Measurements from ENCODE around the gene SERPINF2. TPM values are rescaled to one million over a fixed set of nuclear protein-coding genes. Genes with fewer than 3 reads are reported as not detected.

Gene SERPINF2
- total and polyA plus RNA-seq, 2 experiments from 2014 or later, result 0.08 TPM; not detected in 1

- in situ Hi-C loops (cut with MboI), result no loop called here
- Histone ChIP-seq H4K20me1 (ENCODE audit: insufficient read depth) (no peaks in the 10 kb centered on the region), H3K4me1 (ENCODE audit: insufficient read depth) (no peaks in the 10 kb centered on the region), H2AFZ (no peak overlapping the region), H3K9me3 (ENCODE audit: low read depth) (no peaks in the 10 kb centered on the region), H3K27ac (no peak overlapping the region), H3K9ac (no peak overlapping the region), H3K4me2 (ENCODE audit: unreplicated experiment) (no peak overlapping the region), H3K9me2 (ENCODE audit: insufficient read depth) (no peaks in the 10 kb centered on the region), H3K4me3 (no peak overlapping the region), H3K27me3 (replicated peaks; ENCODE audit: insufficient read depth) (no peaks in the 10 kb centered on the region), H3K79me2 (ENCODE audit: insufficient read depth) (no peaks in the 10 kb centered on the region; the same call in 1 of the 2 replicates), H3K36me3 (ENCODE audit: low read depth) (0 out of 2 replicates have a peak, but pooled peaks cover 6% of the 10 kb centered on the region), H3F3A (ENCODE audit: insufficient read depth) (no peaks in the 10 kb centered on the region)
- WGBS, 2 experiments (ENCODE audit: low coverage in 1 of 2, low lambda C conversion rate in 2 of 2, missing lambda C conversion rate in 2 of 2), result 79 to 90% methylated on average over 7 of the region's 7 CpGs
- no peak for DNase-seq
- no peak for TF ChIP-seq EZH2 (IDR thresholded peaks at IDR 0.05; ENCODE audit: insufficient read depth, poor library complexity, severe bottlenecking)
- no peak for TF ChIP-seq EZH2phosphoT487 (IDR thresholded peaks at IDR 0.05; ENCODE audit: insufficient read depth, low read depth)
Observed at GRCh38 chr17:1800240-1800639, 57.6 kb downstream of the SERPINF2 start.

- no peaks in the 10 kb centered on the region for H4K20me1 ChIP-seq (ENCODE audit: insufficient read depth)
- DNase-seq, result no peak
- no peaks in the 10 kb centered on the region for H3K9me2 ChIP-seq (ENCODE audit: insufficient read depth)
- H3K4me1 ChIP-seq (ENCODE audit: insufficient read depth), result no peaks in the 10 kb centered on the region
- no peaks in the 10 kb centered on the region; the same call in 1 of the 2 replicates for H3K79me2 ChIP-seq (ENCODE audit: insufficient read depth)
- 0 out of 2 replicates have a peak, but pooled peaks cover 6% of the 10 kb centered on the region for H3K36me3 ChIP-seq (ENCODE audit: low read depth)
- H3K4me2 ChIP-seq (ENCODE audit: unreplicated experiment), result no peak overlapping the region
- 78 to 79% methylated on average over 4 of the region's 4 CpGs for WGBS, 2 experiments (ENCODE audit: low coverage in 1 of 2, low lambda C conversion rate in 2 of 2, missing lambda C conversion rate in 2 of 2)
- TF ChIP-seq EZH2 (IDR thresholded peaks at IDR 0.05; ENCODE audit: insufficient read depth, poor library complexity, severe bottlenecking), result no peak
- no peak for TF ChIP-seq EZH2phosphoT487 (IDR thresholded peaks at IDR 0.05; ENCODE audit: insufficient read depth, low read depth)
- H3F3A ChIP-seq (ENCODE audit: insufficient read depth), result no peaks in the 10 kb centered on the region
- H3K4me3 ChIP-seq, result no peak overlapping the region
- no peak overlapping the region for H2AFZ ChIP-seq
- H3K9me3 ChIP-seq (ENCODE audit: low read depth), result no peaks in the 10 kb centered on the region
- in situ Hi-C loops (cut with MboI), result no loop called here
- H3K27ac ChIP-seq, result no peak overlapping the region
- no peak overlapping the region for H3K9ac ChIP-seq
- H3K27me3 ChIP-seq (replicated peaks; ENCODE audit: insufficient read depth), result no peaks in the 10 kb centered on the region
Observed at GRCh38 chr17:1800712-1801111, 58.0 kb downstream of the SERPINF2 start.

- no peak overlapping the region for H3K4me2 ChIP-seq (ENCODE audit: unreplicated experiment)
- no peaks in the 10 kb centered on the region for H3K27me3 ChIP-seq (replicated peaks; ENCODE audit: insufficient read depth)
- in situ Hi-C loops (cut with MboI), result no loop called here
- no peak for TF ChIP-seq EZH2 (IDR thresholded peaks at IDR 0.05; ENCODE audit: insufficient read depth, poor library complexity, severe bottlenecking)
- TF ChIP-seq EZH2phosphoT487 (IDR thresholded peaks at IDR 0.05; ENCODE audit: insufficient read depth, low read depth), result no peak
- no peaks in the 10 kb centered on the region for H3K4me1 ChIP-seq (ENCODE audit: insufficient read depth)
- H3K79me2 ChIP-seq (ENCODE audit: insufficient read depth), result no peaks in the 10 kb centered on the region
- no peak overlapping the region for H3K9ac ChIP-seq
- H4K20me1 ChIP-seq (ENCODE audit: insufficient read depth), result no peaks in the 10 kb centered on the region
- no peaks in the 10 kb centered on the region for H3K9me2 ChIP-seq (ENCODE audit: insufficient read depth)
- no peak overlapping the region for H2AFZ ChIP-seq
- H3K36me3 ChIP-seq (ENCODE audit: low read depth), result 0 out of 2 replicates have a peak, but pooled peaks cover 6% of the 10 kb centered on the region
- H3K4me3 ChIP-seq, result no peak overlapping the region
- DNase-seq, result no peak
- no peak overlapping the region for H3K27ac ChIP-seq
- H3K9me3 ChIP-seq (ENCODE audit: low read depth), result no peaks in the 10 kb centered on the region
- H3F3A ChIP-seq (ENCODE audit: insufficient read depth), result no peaks in the 10 kb centered on the region
- WGBS, 2 experiments (ENCODE audit: low coverage in 1 of 2, low lambda C conversion rate in 2 of 2, missing lambda C conversion rate in 2 of 2), result 100% methylated on average over 1 of the region's 1 CpG
Observed at GRCh38 chr17:1802429-1802828, 59.8 kb downstream of the SERPINF2 start.

- Histone ChIP-seq H3K79me2 (ENCODE audit: insufficient read depth) (no peaks in the 10 kb centered on the region), H3K9me3 (ENCODE audit: low read depth) (no peaks in the 10 kb centered on the region)
Observed at GRCh38 chr17:1803280-1803679, 60.6 kb downstream of the SERPINF2 start.

More at GRCh38 chr17:1803280-1803679, 60.6 kb downstream of the SERPINF2 start:
- Histone ChIP-seq H3K9me2 (ENCODE audit: insufficient read depth) (no peaks in the 10 kb centered on the region), H3F3A (ENCODE audit: insufficient read depth) (no peaks in the 10 kb centered on the region), H2AFZ (no peak overlapping the region), H3K9ac (no peak overlapping the region), H3K4me2 (ENCODE audit: unreplicated experiment) (no peak overlapping the region), H3K36me3 (ENCODE audit: low read depth) (0 out of 2 replicates have a peak, but pooled peaks cover 6% of the 10 kb centered on the region), H3K27me3 (replicated peaks; ENCODE audit: insufficient read depth) (no peaks in the 10 kb centered on the region), H3K4me1 (ENCODE audit: insufficient read depth) (no peaks in the 10 kb centered on the region), H3K27ac (no peak overlapping the region), H3K4me3 (no peak overlapping the region), H4K20me1 (ENCODE audit: insufficient read depth) (no peaks in the 10 kb centered on the region)
- 80% methylated on average over 6 of the region's 6 CpGs for WGBS, 2 experiments (ENCODE audit: low coverage in 1 of 2, low lambda C conversion rate in 2 of 2, missing lambda C conversion rate in 2 of 2)
- no peak for TF ChIP-seq EZH2 (IDR thresholded peaks at IDR 0.05; ENCODE audit: insufficient read depth, poor library complexity, severe bottlenecking)
- TF ChIP-seq EZH2phosphoT487 (IDR thresholded peaks at IDR 0.05; ENCODE audit: insufficient read depth, low read depth), result no peak
- in situ Hi-C loops (cut with MboI), result no loop called here
- DNase-seq, result no peak

MicroRNAs within 50 kb of the gene (microRNA counts, 767-probe panel; counts per million panel counts)
- microRNA hsa-miR-22-3p, result 8,326 counts per million, percentile 98 among the panel's probes with 10 or more counts

Other genes starting within 250 kb of the SERPINF2 start
- gene INPP5K, start 226.3 kb upstream of the SERPINF2 start, total RNA-seq (2014; rRNA removed; shearing (Covaris generic)), result 42.3 and 57.8 TPM in 2 replicates
- 36.1 and 37.5 TPM in 2 replicates for gene INPP5K, start 226.3 kb upstream of the SERPINF2 start, polyA plus RNA-seq (2016; fragmentation: Nextera tagmentation; extraction: Ambion mirVana)
- 19.1 and 34.3 TPM in 2 replicates for gene PITPNA, start 180.1 kb upstream of the SERPINF2 start, total RNA-seq (2014; rRNA removed; shearing (Covaris generic))
- 31.6 and 34.6 TPM in 2 replicates for gene PITPNA, start 180.1 kb upstream of the SERPINF2 start, polyA plus RNA-seq (2016; fragmentation: Nextera tagmentation; extraction: Ambion mirVana)
- 8.6 and 9.1 TPM in 2 replicates for gene SLC43A2, start 114.0 kb upstream of the SERPINF2 start, total RNA-seq (2014; rRNA removed; shearing (Covaris generic))
- 6.0 and 6.6 TPM in 2 replicates for gene SLC43A2, start 114.0 kb upstream of the SERPINF2 start, polyA plus RNA-seq (2016; fragmentation: Nextera tagmentation; extraction: Ambion mirVana)
- gene SCARF1, start 97.1 kb upstream of the SERPINF2 start, total RNA-seq (2014; rRNA removed; shearing (Covaris generic)), result 0.25 TPM in 1 of 2 replicates, not detected in the other
- 0.14 TPM in 1 of 2 replicates, not detected in the other for gene SCARF1, start 97.1 kb upstream of the SERPINF2 start, polyA plus RNA-seq (2016; fragmentation: Nextera tagmentation; extraction: Ambion mirVana)
- 6.4 and 27.6 TPM in 2 replicates for gene RILP, start 93.0 kb upstream of the SERPINF2 start, total RNA-seq (2014; rRNA removed; shearing (Covaris generic))
- gene RILP, start 93.0 kb upstream of the SERPINF2 start, polyA plus RNA-seq (2016; fragmentation: Nextera tagmentation; extraction: Ambion mirVana), result 4.4 and 6.5 TPM in 2 replicates
- gene PRPF8, start 58.0 kb upstream of the SERPINF2 start, total RNA-seq (2014; rRNA removed; shearing (Covaris generic)), result 72.2 and 76.9 TPM in 2 replicates
- 90.3 and 93.8 TPM in 2 replicates for gene PRPF8, start 58.0 kb upstream of the SERPINF2 start, polyA plus RNA-seq (2016; fragmentation: Nextera tagmentation; extraction: Ambion mirVana)
- 2.2 and 2.8 TPM in 2 replicates for gene TLCD2, start 32.5 kb upstream of the SERPINF2 start, total RNA-seq (2014; rRNA removed; shearing (Covaris generic))
- 2.2 and 2.4 TPM in 2 replicates for gene TLCD2, start 32.5 kb upstream of the SERPINF2 start, polyA plus RNA-seq (2016; fragmentation: Nextera tagmentation; extraction: Ambion mirVana)
- 23.0 and 23.9 TPM in 2 replicates for gene WDR81, start 18.2 kb upstream of the SERPINF2 start, total RNA-seq (2014; rRNA removed; shearing (Covaris generic))
- gene WDR81, start 18.2 kb upstream of the SERPINF2 start, polyA plus RNA-seq (2016; fragmentation: Nextera tagmentation; extraction: Ambion mirVana), result 4.4 and 5.8 TPM in 2 replicates
- 60.3 and 91.4 TPM in 2 replicates for gene SERPINF1, start 19.2 kb downstream of the SERPINF2 start, total RNA-seq (2014; rRNA removed; shearing (Covaris generic))
- 28.3 and 29.0 TPM in 2 replicates for gene SERPINF1, start 19.2 kb downstream of the SERPINF2 start, polyA plus RNA-seq (2016; fragmentation: Nextera tagmentation; extraction: Ambion mirVana)
- 3.6 and 14.5 TPM in 2 replicates for gene SMYD4, start 87.0 kb downstream of the SERPINF2 start, total RNA-seq (2014; rRNA removed; shearing (Covaris generic))
- 5.3 and 7.5 TPM in 2 replicates for gene SMYD4, start 87.0 kb downstream of the SERPINF2 start, polyA plus RNA-seq (2016; fragmentation: Nextera tagmentation; extraction: Ambion mirVana)
- gene RPA1, start 87.1 kb downstream of the SERPINF2 start, total RNA-seq (2014; rRNA removed; shearing (Covaris generic)), result 16.4 and 17.3 TPM in 2 replicates
- gene RPA1, start 87.1 kb downstream of the SERPINF2 start, polyA plus RNA-seq (2016; fragmentation: Nextera tagmentation; extraction: Ambion mirVana), result 37.1 and 45.9 TPM in 2 replicates